NT2/D1 (cell line): ENCODE measurements around the gene TSPAN1.

Experiments
- DNase-seq: peaks from one replicate; pipeline ENCODE4 v3.0.0-alpha.2; 2011; ENCODE audit warnings: low read depth, low spot score
- H3K27me3 ChIP-seq: 2 replicates; pipeline ENCODE4 v1.6.0; 2011; ENCODE audit warnings: mild to moderate bottlenecking; ENCODE audit not compliant: insufficient read length, insufficient read depth
- H3K36me3 ChIP-seq: 2 replicates; pipeline ENCODE4 v1.6.1; 2011; ENCODE audit warnings: mild to moderate bottlenecking, low read length, mixed read lengths; ENCODE audit not compliant: insufficient read depth, insufficient read length
- H3K4me1 ChIP-seq: 2 replicates; pipeline ENCODE4 v1.5.1; 2011; ENCODE audit not compliant: insufficient read depth, insufficient read length
- H3K4me3 ChIP-seq: 2 replicates; pipeline ENCODE4 v1.5.1; 2011; ENCODE audit warnings: low read depth; ENCODE audit not compliant: insufficient read length
- H3K9ac ChIP-seq: 2 replicates; pipeline ENCODE4 v1.6.0; 2011; ENCODE audit warnings: low read depth; ENCODE audit not compliant: insufficient read length
- H3K9me3 ChIP-seq: 2 replicates; pipeline ENCODE4 v1.5.1; 2011; ENCODE audit warnings: mild to moderate bottlenecking, low read length; ENCODE audit not compliant: insufficient read depth
- SUZ12 ChIP-seq: IDR thresholded peaks from 2 replicates; pipeline ENCODE4 v1.6.1; 2011; ENCODE audit not compliant: insufficient read length, insufficient read depth; ENCODE audit errors: extremely low read depth
- YY1 ChIP-seq: IDR thresholded peaks from 2 replicates; pipeline ENCODE4 v1.6.1; 2011; ENCODE audit not compliant: insufficient read length, insufficient read depth
- ZNF274 ChIP-seq: IDR thresholded peaks from 2 replicates; pipeline ENCODE4 v1.6.1; 2011; ENCODE audit warnings: mild to moderate bottlenecking, low read depth, low read length

Gene TSPAN1

GRCh38 chr1:46183926-46184557 lies 9.2 kb downstream of the TSPAN1 start:
- H3K36me3 ChIP-seq, result peaks cover 31% of the 10 kb centered on the region
- TF ChIP-seq ZNF274 (no peak), YY1 (no peak), SUZ12 (no peak)
- H3K4me3 ChIP-seq, result no peak overlapping the region
- peaks cover 12% of the 10 kb centered on the region for H3K27me3 ChIP-seq
- no peak for DNase-seq
- no peak overlapping the region for H3K9ac ChIP-seq
- H3K9me3 ChIP-seq, result no peaks in the 10 kb centered on the region
- peaks cover 16% of the 10 kb centered on the region for H3K4me1 ChIP-seq

- TF ChIP-seq YY1 (no peak), ZNF274 (no peak), SUZ12 (no peak)
- no peak for DNase-seq
- no peak overlapping the region for H3K4me3 ChIP-seq
- no peak overlapping the region for H3K9ac ChIP-seq
- peaks cover 40% of the 10 kb centered on the region for H3K36me3 ChIP-seq
- no peaks in the 10 kb centered on the region for H3K9me3 ChIP-seq
- peaks cover 12% of the 10 kb centered on the region for H3K4me1 ChIP-seq
- peaks cover 12% of the 10 kb centered on the region for H3K27me3 ChIP-seq
These were observed 10.2 kb downstream of the TSPAN1 start for GRCh38 chr1:46184920-46185658.

- peaks cover 11% of the 10 kb centered on the region for H3K4me1 ChIP-seq
- TF ChIP-seq ZNF274, result no peak
- no peak for TF ChIP-seq YY1
- TF ChIP-seq SUZ12, result no peak
- H3K36me3 ChIP-seq, result peaks cover 49% of the 10 kb centered on the region
- peaks cover 8% of the 10 kb centered on the region for H3K27me3 ChIP-seq
- DNase-seq, result no peak
- H3K9ac ChIP-seq, result no peak overlapping the region
- H3K9me3 ChIP-seq, result no peaks in the 10 kb centered on the region
- no peak overlapping the region for H3K4me3 ChIP-seq
These were observed 11.2 kb downstream of the TSPAN1 start for GRCh38 chr1:46186076-46186475.

- no peak overlapping the region for H3K4me3 ChIP-seq
- no peaks in the 10 kb centered on the region for H3K9me3 ChIP-seq
- no peaks in the 10 kb centered on the region for H3K27me3 ChIP-seq
- H3K36me3 ChIP-seq, result peaks cover 56% of the 10 kb centered on the region
- DNase-seq, result no peak
- TF ChIP-seq ZNF274, result no peak
- no peak for TF ChIP-seq YY1
- TF ChIP-seq SUZ12, result no peak
- H3K4me1 ChIP-seq, result peaks cover 8% of the 10 kb centered on the region
- no peak overlapping the region for H3K9ac ChIP-seq
These were observed 12.4 kb downstream of the TSPAN1 start for GRCh38 chr1:46187106-46187869.

- H3K36me3 ChIP-seq, result peaks cover 68% of the 10 kb centered on the region
- no peak overlapping the region for H3K9ac ChIP-seq
- TF ChIP-seq SUZ12 (no peak), ZNF274 (no peak), YY1 (no peak)
- no peak overlapping the region for H3K4me3 ChIP-seq
- DNase-seq, result no peak
- no peaks in the 10 kb centered on the region for H3K9me3 ChIP-seq
- H3K27me3 ChIP-seq, result no peaks in the 10 kb centered on the region
- peaks cover 3% of the 10 kb centered on the region for H3K4me1 ChIP-seq
These were observed 13.6 kb downstream of the TSPAN1 start for GRCh38 chr1:46188295-46189030.

GRCh38 chr1:46190539-46190938 lies 15.7 kb downstream of the TSPAN1 start:
- no peaks in the 10 kb centered on the region for H3K27me3 ChIP-seq
- TF ChIP-seq YY1, result no peak
- TF ChIP-seq ZNF274, result no peak
- TF ChIP-seq SUZ12, result no peak

More at GRCh38 chr1:46190539-46190938, 15.7 kb downstream of the TSPAN1 start:
- no peak overlapping the region for H3K4me3 ChIP-seq
- H3K9ac ChIP-seq, result no peak overlapping the region
- H3K9me3 ChIP-seq, result no peaks in the 10 kb centered on the region
- peaks cover 86% of the 10 kb centered on the region for H3K36me3 ChIP-seq
- H3K4me1 ChIP-seq, result peaks cover 10% of the 10 kb centered on the region
- no peak for DNase-seq
